ENCODE measurements around the gene EFCAB9. TPM values are rescaled to one million over a fixed set of nuclear protein-coding genes. Genes with fewer than 3 reads are reported as not detected.

Gene EFCAB9
- total and polyA plus RNA-seq, 2 experiments from 2014 or later: not detected

GRCh38 chr5:172235132-172235780 is 41.3 kb downstream of the EFCAB9 start:
- WGBS, 2 experiments (ENCODE audit: low coverage in 1 of 2, low lambda C conversion rate in 2 of 2, missing lambda C conversion rate in 2 of 2): 54 to 61% methylated on average over 4 of the region's 4 CpGs
- Histone ChIP-seq H3K36me3 (ENCODE audit: low read depth) (peaks cover 26% of the 10 kb centered on the region), H3K9ac (no peak overlapping the region), H3K4me2 (ENCODE audit: unreplicated experiment) (no peak overlapping the region), H4K20me1 (ENCODE audit: insufficient read depth) (peaks cover 14% of the 10 kb centered on the region; the same call in 1 of the 2 replicates), H3F3A (ENCODE audit: insufficient read depth) (0 out of 2 replicates have a peak, but pooled peaks cover 11% of the 10 kb centered on the region), H3K4me3 (no peak overlapping the region), H3K4me1 (ENCODE audit: insufficient read depth) (peaks cover 15% of the 10 kb centered on the region; the same call in 1 of the 2 replicates), H3K9me3 (ENCODE audit: low read depth) (no peaks in the 10 kb centered on the region), H3K9me2 (ENCODE audit: insufficient read depth) (no peaks in the 10 kb centered on the region), H3K27ac (no peak overlapping the region), H2AFZ (no peak overlapping the region), H3K27me3 (replicated peaks; ENCODE audit: insufficient read depth) (no peaks in the 10 kb centered on the region), H3K79me2 (ENCODE audit: insufficient read depth) (peaks cover 82% of the 10 kb centered on the region)
- DNase-seq: peak; percentile 13
- no peak for TF ChIP-seq EZH2phosphoT487 (IDR thresholded peaks at IDR 0.05; ENCODE audit: insufficient read depth, low read depth)
- TF ChIP-seq EZH2 (IDR thresholded peaks at IDR 0.05; ENCODE audit: insufficient read depth, poor library complexity, severe bottlenecking): no peak
- in situ Hi-C loops (cut with MboI): no loop called here

- Histone ChIP-seq H3K36me3 (ENCODE audit: low read depth) (peaks cover 23% of the 10 kb centered on the region), H3F3A (ENCODE audit: insufficient read depth) (0 out of 2 replicates have a peak, but pooled peaks cover 11% of the 10 kb centered on the region), H4K20me1 (ENCODE audit: insufficient read depth) (peaks cover 14% of the 10 kb centered on the region; the same call in 1 of the 2 replicates), H3K4me1 (ENCODE audit: insufficient read depth) (peaks cover 15% of the 10 kb centered on the region; the same call in 1 of the 2 replicates), H2AFZ (no peak overlapping the region), H3K4me3 (no peak overlapping the region), H3K27me3 (replicated peaks; ENCODE audit: insufficient read depth) (no peaks in the 10 kb centered on the region), H3K9me2 (ENCODE audit: insufficient read depth) (no peaks in the 10 kb centered on the region), H3K4me2 (ENCODE audit: unreplicated experiment) (no peak overlapping the region), H3K9ac (no peak overlapping the region), H3K27ac (no peak overlapping the region), H3K79me2 (ENCODE audit: insufficient read depth) (peaks cover 88% of the 10 kb centered on the region), H3K9me3 (ENCODE audit: low read depth) (no peaks in the 10 kb centered on the region)
- TF ChIP-seq EZH2 (IDR thresholded peaks at IDR 0.05; ENCODE audit: insufficient read depth, poor library complexity, severe bottlenecking): no peak
- TF ChIP-seq EZH2phosphoT487 (IDR thresholded peaks at IDR 0.05; ENCODE audit: insufficient read depth, low read depth): no peak
- WGBS, 2 experiments (ENCODE audit: low coverage in 1 of 2, low lambda C conversion rate in 2 of 2, missing lambda C conversion rate in 2 of 2): 78 to 83% methylated on average over 3 of the region's 3 CpGs
- peak; percentile 11 for DNase-seq
- in situ Hi-C loops (cut with MboI): no loop called here
These were observed 42.1 kb downstream of the EFCAB9 start for GRCh38 chr5:172235827-172236736.

- H3K9me3 ChIP-seq (ENCODE audit: low read depth): no peaks in the 10 kb centered on the region
- H3F3A ChIP-seq (ENCODE audit: insufficient read depth): 0 out of 2 replicates have a peak, but pooled peaks cover 11% of the 10 kb centered on the region
- H3K79me2 ChIP-seq (ENCODE audit: insufficient read depth): peaks cover 95% of the 10 kb centered on the region
- TF ChIP-seq EZH2 (IDR thresholded peaks at IDR 0.05; ENCODE audit: insufficient read depth, poor library complexity, severe bottlenecking): no peak
- no peak for TF ChIP-seq EZH2phosphoT487 (IDR thresholded peaks at IDR 0.05; ENCODE audit: insufficient read depth, low read depth)
- no peak for DNase-seq
- H3K4me2 ChIP-seq (ENCODE audit: unreplicated experiment): no peak overlapping the region
- H2AFZ ChIP-seq: no peak overlapping the region
- H4K20me1 ChIP-seq (ENCODE audit: insufficient read depth): peaks cover 14% of the 10 kb centered on the region; the same call in 1 of the 2 replicates
- H3K9me2 ChIP-seq (ENCODE audit: insufficient read depth): no peaks in the 10 kb centered on the region
- no peak overlapping the region for H3K27ac ChIP-seq
- peaks cover 2% of the 10 kb centered on the region for H3K36me3 ChIP-seq (ENCODE audit: low read depth)
- in situ Hi-C loops (cut with MboI): no loop called here
- H3K4me1 ChIP-seq (ENCODE audit: insufficient read depth): peaks cover 15% of the 10 kb centered on the region; the same call in 1 of the 2 replicates
- no peak overlapping the region for H3K4me3 ChIP-seq
- H3K27me3 ChIP-seq (replicated peaks; ENCODE audit: insufficient read depth): no peaks in the 10 kb centered on the region
- no peak overlapping the region for H3K9ac ChIP-seq
- 41 to 52% methylated on average over 1 of the region's 1 CpG for WGBS, 2 experiments (ENCODE audit: low coverage in 1 of 2, low lambda C conversion rate in 2 of 2, missing lambda C conversion rate in 2 of 2)
These were observed 44.4 kb downstream of the EFCAB9 start for GRCh38 chr5:172238334-172238733.

GRCh38 chr5:172243302-172243701 is 49.3 kb downstream of the EFCAB9 start:
- Histone ChIP-seq H3K79me2 (ENCODE audit: insufficient read depth) (peaks cover 100% of the 10 kb centered on the region), H2AFZ (no peak overlapping the region), H3K27me3 (replicated peaks; ENCODE audit: insufficient read depth) (no peaks in the 10 kb centered on the region), H3K36me3 (ENCODE audit: low read depth) (no peaks in the 10 kb centered on the region), H3F3A (ENCODE audit: insufficient read depth) (peaks cover 13% of the 10 kb centered on the region; the same call in 1 of the 2 replicates), H3K9me3 (ENCODE audit: low read depth) (no peaks in the 10 kb centered on the region), H3K4me2 (ENCODE audit: unreplicated experiment) (no peak overlapping the region), H3K4me1 (ENCODE audit: insufficient read depth) (peaks cover 10% of the 10 kb centered on the region), H3K4me3 (no peak overlapping the region), H4K20me1 (ENCODE audit: insufficient read depth) (peaks cover 12% of the 10 kb centered on the region), H3K9ac (no peak overlapping the region), H3K9me2 (ENCODE audit: insufficient read depth) (no peaks in the 10 kb centered on the region), H3K27ac (no peak overlapping the region)
- DNase-seq: no peak
- TF ChIP-seq EZH2phosphoT487 (IDR thresholded peaks at IDR 0.05; ENCODE audit: insufficient read depth, low read depth) (no peak), EZH2 (IDR thresholded peaks at IDR 0.05; ENCODE audit: insufficient read depth, poor library complexity, severe bottlenecking) (no peak)
- 100% methylated on average over 3 of the region's 3 CpGs for WGBS, 2 experiments (ENCODE audit: low coverage in 1 of 2, low lambda C conversion rate in 2 of 2, missing lambda C conversion rate in 2 of 2)
- in situ Hi-C loops (cut with MboI): no loop called here

Data from GM23248 (cell line).